Measurements from ENCODE around the gene SORCS3. TPM values are rescaled to one million over a fixed set of nuclear protein-coding genes. Genes with fewer than 3 reads are reported as not detected.

The SORCS3 gene
- polyA plus RNA-seq, 1 donor from 2014 or later: 9.8 TPM

DNA sequence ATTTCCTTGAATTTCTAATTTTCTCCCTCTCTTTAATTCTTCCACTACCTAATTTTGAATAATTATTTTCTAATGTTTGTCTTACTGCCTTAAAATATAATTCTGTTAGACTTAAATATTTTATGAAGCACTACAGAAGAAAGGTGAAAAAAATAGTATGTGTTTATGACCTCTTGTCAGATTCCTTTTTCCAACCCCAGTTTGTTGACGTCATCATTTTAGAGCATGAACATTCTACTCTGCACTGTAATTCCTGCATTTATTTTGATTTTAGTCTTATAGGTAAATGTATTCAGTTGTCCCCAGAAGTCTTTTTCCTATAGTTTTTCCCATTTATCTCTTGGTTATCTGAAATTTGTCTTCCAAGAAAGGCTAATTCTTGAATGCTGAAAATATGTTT, 468.1 kb downstream of the SORCS3 start:
- Histone ChIP-seq H3K9me2 (ENCODE audit: insufficient read depth, low read length) (no peaks in the 10 kb centered on the region), H3K4me2 (ENCODE audit: low read length) (no peak overlapping the region), H3K9me3 (ENCODE audit: low read length) (no peaks in the 10 kb centered on the region), H3K27ac (ENCODE audit: low read length) (no peak overlapping the region), H3K27me3 (ENCODE audit: insufficient read depth, low read depth, low read length) (no peaks in the 10 kb centered on the region), H3F3A (ENCODE audit: insufficient read depth, low read length, poor library complexity, severe bottlenecking) (no peaks in the 10 kb centered on the region), H3K4me3 (ENCODE audit: low read length) (no peak overlapping the region), H3K79me2 (replicated peaks; ENCODE audit: insufficient read depth, low read length) (no peaks in the 10 kb centered on the region), H3K9ac (ENCODE audit: low read length) (no peak overlapping the region), H4K20me1 (ENCODE audit: insufficient read depth) (no peaks in the 10 kb centered on the region), H3K36me3 (ENCODE audit: insufficient read depth, low read length) (no peaks in the 10 kb centered on the region), H2AFZ (ENCODE audit: low read depth, low read length) (no peak overlapping the region)
- TF ChIP-seq TAF1 (IDR thresholded peaks at IDR 0.05; ENCODE audit: low read depth) (no peak), EP300 (conservative IDR thresholded peaks at IDR 0.05; ENCODE audit: poor library complexity, severe bottlenecking) (no peak), SMC3 (conservative IDR thresholded peaks at IDR 0.05; ENCODE audit: poor library complexity) (no peak), RAD21 (conservative IDR thresholded peaks at IDR 0.05) (no peak), MXI1 (conservative IDR thresholded peaks at IDR 0.05; ENCODE audit: poor library complexity, severe bottlenecking) (no peak), EZH2 (IDR thresholded peaks at IDR 0.05; ENCODE audit: borderline replicate concordance, insufficient read depth, low read length, poor library complexity, severe bottlenecking) (no peak), POLR2AphosphoS5 (IDR thresholded peaks at IDR 0.05) (no peak)
- TF ChIP-seq, protein P1, sequence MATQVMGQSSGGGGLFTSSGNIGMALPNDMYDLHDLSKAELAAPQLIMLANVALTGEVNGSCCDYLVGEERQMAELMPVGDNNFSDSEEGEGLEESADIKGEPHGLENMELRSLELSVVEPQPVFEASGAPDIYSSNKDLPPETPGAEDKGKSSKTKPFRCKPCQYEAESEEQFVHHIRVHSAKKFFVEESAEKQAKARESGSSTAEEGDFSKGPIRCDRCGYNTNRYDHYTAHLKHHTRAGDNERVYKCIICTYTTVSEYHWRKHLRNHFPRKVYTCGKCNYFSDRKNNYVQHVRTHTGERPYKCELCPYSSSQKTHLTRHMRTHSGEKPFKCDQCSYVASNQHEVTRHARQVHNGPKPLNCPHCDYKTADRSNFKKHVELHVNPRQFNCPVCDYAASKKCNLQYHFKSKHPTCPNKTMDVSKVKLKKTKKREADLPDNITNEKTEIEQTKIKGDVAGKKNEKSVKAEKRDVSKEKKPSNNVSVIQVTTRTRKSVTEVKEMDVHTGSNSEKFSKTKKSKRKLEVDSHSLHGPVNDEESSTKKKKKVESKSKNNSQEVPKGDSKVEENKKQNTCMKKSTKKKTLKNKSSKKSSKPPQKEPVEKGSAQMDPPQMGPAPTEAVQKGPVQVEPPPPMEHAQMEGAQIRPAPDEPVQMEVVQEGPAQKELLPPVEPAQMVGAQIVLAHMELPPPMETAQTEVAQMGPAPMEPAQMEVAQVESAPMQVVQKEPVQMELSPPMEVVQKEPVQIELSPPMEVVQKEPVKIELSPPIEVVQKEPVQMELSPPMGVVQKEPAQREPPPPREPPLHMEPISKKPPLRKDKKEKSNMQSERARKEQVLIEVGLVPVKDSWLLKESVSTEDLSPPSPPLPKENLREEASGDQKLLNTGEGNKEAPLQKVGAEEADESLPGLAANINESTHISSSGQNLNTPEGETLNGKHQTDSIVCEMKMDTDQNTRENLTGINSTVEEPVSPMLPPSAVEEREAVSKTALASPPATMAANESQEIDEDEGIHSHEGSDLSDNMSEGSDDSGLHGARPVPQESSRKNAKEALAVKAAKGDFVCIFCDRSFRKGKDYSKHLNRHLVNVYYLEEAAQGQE (IDR thresholded peaks at IDR 0.05; ENCODE audit: borderline replicate concordance): no peak
- TF ChIP-seq, protein P2, sequence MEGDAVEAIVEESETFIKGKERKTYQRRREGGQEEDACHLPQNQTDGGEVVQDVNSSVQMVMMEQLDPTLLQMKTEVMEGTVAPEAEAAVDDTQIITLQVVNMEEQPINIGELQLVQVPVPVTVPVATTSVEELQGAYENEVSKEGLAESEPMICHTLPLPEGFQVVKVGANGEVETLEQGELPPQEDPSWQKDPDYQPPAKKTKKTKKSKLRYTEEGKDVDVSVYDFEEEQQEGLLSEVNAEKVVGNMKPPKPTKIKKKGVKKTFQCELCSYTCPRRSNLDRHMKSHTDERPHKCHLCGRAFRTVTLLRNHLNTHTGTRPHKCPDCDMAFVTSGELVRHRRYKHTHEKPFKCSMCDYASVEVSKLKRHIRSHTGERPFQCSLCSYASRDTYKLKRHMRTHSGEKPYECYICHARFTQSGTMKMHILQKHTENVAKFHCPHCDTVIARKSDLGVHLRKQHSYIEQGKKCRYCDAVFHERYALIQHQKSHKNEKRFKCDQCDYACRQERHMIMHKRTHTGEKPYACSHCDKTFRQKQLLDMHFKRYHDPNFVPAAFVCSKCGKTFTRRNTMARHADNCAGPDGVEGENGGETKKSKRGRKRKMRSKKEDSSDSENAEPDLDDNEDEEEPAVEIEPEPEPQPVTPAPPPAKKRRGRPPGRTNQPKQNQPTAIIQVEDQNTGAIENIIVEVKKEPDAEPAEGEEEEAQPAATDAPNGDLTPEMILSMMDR (IDR thresholded peaks at IDR 0.05; ENCODE audit: poor library complexity, severe bottlenecking): no peak

DNA sequence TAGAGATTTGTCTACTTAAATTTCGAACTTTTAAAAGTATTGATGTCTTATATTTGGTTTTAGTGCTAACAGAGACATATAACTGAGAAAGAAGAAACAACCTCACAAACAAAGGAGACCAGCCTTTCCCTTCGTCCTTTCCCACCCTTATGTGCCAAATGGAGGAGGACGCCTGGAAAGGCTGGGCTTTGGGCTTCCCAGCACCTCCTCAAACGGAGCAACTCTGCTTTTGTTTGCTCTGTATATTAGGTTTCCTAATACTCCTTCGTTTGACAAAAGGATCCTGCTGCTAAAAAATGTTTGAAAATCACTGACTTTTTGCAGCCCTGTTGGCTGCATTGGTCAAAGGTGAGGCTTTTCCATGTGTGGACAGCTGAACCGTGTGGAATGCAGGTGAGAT, 471.8 kb downstream of the SORCS3 start:
- no peak overlapping the region for H3K27ac ChIP-seq (ENCODE audit: low read length)
- no peaks in the 10 kb centered on the region for H3F3A ChIP-seq (ENCODE audit: insufficient read depth, low read length, poor library complexity, severe bottlenecking)
- no peaks in the 10 kb centered on the region for H3K9me2 ChIP-seq (ENCODE audit: insufficient read depth, low read length)
- TF ChIP-seq, protein P2 (IDR thresholded peaks at IDR 0.05; ENCODE audit: poor library complexity, severe bottlenecking): no peak
- TF ChIP-seq SMC3 (conservative IDR thresholded peaks at IDR 0.05; ENCODE audit: poor library complexity) (no peak), EP300 (conservative IDR thresholded peaks at IDR 0.05; ENCODE audit: poor library complexity, severe bottlenecking) (no peak), TAF1 (IDR thresholded peaks at IDR 0.05; ENCODE audit: low read depth) (no peak), POLR2AphosphoS5 (IDR thresholded peaks at IDR 0.05) (no peak), RAD21 (conservative IDR thresholded peaks at IDR 0.05) (no peak), MXI1 (conservative IDR thresholded peaks at IDR 0.05; ENCODE audit: poor library complexity, severe bottlenecking) (no peak), EZH2 (IDR thresholded peaks at IDR 0.05; ENCODE audit: borderline replicate concordance, insufficient read depth, low read length, poor library complexity, severe bottlenecking) (no peak)
- TF ChIP-seq, protein P1 (IDR thresholded peaks at IDR 0.05; ENCODE audit: borderline replicate concordance): no peak
- no peaks in the 10 kb centered on the region for H4K20me1 ChIP-seq (ENCODE audit: insufficient read depth)
- no peaks in the 10 kb centered on the region for H3K79me2 ChIP-seq (replicated peaks; ENCODE audit: insufficient read depth, low read length)
- H3K27me3 ChIP-seq (ENCODE audit: insufficient read depth, low read depth, low read length): no peaks in the 10 kb centered on the region
- H2AFZ ChIP-seq (ENCODE audit: low read depth, low read length): no peak overlapping the region
- H3K4me3 ChIP-seq (ENCODE audit: low read length): no peak overlapping the region
- no peak overlapping the region for H3K4me2 ChIP-seq (ENCODE audit: low read length)
- H3K36me3 ChIP-seq (ENCODE audit: insufficient read depth, low read length): no peaks in the 10 kb centered on the region
- no peaks in the 10 kb centered on the region for H3K9me3 ChIP-seq (ENCODE audit: low read length)
- H3K9ac ChIP-seq (ENCODE audit: low read length): no peak overlapping the region
